GM23338 (cell line): Measurements from ENCODE around the gene FOXL1. TPM values are rescaled to one million over a fixed set of nuclear protein-coding genes. Genes with fewer than 3 reads are reported as not detected.

Experiments used
- CREB1 ChIP-seq: fragments of 250-450 bp; sonication (Bioruptor Pico); IDR thresholded peaks from 2 replicates; pipeline ENCODE4 v1.5.0; 2020; ENCODE audit warnings: low read depth, mild to moderate bottlenecking, moderate library complexity
- EZH2 ChIP-seq: fragments of 200-600 bp; sonication (generic); IDR thresholded peaks from one replicate; pipeline ENCODE4 v1.8.0; 2017; ENCODE audit warnings: antibody characterized with exemption, mild to moderate bottlenecking, low read depth; ENCODE audit not compliant: unreplicated experiment
- EZH2phosphoT487 ChIP-seq: fragments of 200-600 bp; sonication (generic); IDR thresholded peaks from one replicate; pipeline ENCODE4 v1.8.1; 2018; ENCODE audit warnings: antibody characterized with exemption; ENCODE audit not compliant: unreplicated experiment
- JUNB ChIP-seq: IDR thresholded peaks from one replicate; pipeline ENCODE4 v1.6.1; 2016; ENCODE audit warnings: antibody characterized with exemption; ENCODE audit not compliant: unreplicated experiment
- STAT1 ChIP-seq: IDR thresholded peaks from one replicate; pipeline ENCODE4 v1.6.1; 2016; ENCODE audit warnings: antibody characterized with exemption; ENCODE audit not compliant: unreplicated experiment
- ZNF114 ChIP-seq: fragments of 250-450 bp; sonication (Bioruptor Pico); IDR thresholded peaks from 2 replicates; pipeline ENCODE4 v1.5.0; 2020; ENCODE audit warnings: mild to moderate bottlenecking, moderate library complexity
- ZNF331 ChIP-seq: fragments of 250-450 bp; sonication (Bioruptor Pico); IDR thresholded peaks from 2 replicates; pipeline ENCODE4 v1.5.0; 2020; ENCODE audit warnings: low read depth, mild to moderate bottlenecking, moderate library complexity
- polyA plus RNA-seq: library from polyadenylated mRNA; unstranded; fragments of >200 nt; fragmentation: Nextera tagmentation; extraction: Ambion mirVana; gene quantifications from 2 replicates; pipeline ENCODE4 v1.2.1, GENCODE V29; 2016
- total RNA-seq: library from RNA; depleted of rRNA; stranded (reverse); fragments of >200 nt; shearing (Covaris generic); gene quantifications from 2 replicates; pipeline ENCODE4 v1.2.3, GENCODE V29; 2014
- TF ChIP-seq, protein P1 (sequence below): fragments of 250-450 bp; sonication (Bioruptor Pico); IDR thresholded peaks from 2 replicates; pipeline ENCODE4 v1.5.0; 2020; ENCODE audit warnings: mild to moderate bottlenecking, moderate library complexity
- TF ChIP-seq, protein P2 (sequence below): IDR thresholded peaks from one replicate; pipeline ENCODE4 v1.6.1; 2018; ENCODE audit warnings: antibody characterized with exemption; ENCODE audit not compliant: unreplicated experiment
- TF ChIP-seq, protein P3 (sequence below), 2 experiments: fragments of 200-600 bp in 1 of 2; sonication (generic) in 1 of 2; conservative IDR thresholded peaks; 2 replicates each; pipeline versions ENCODE4 v1.5.1 to v1.6.1; 2016 to 2017; ENCODE audit warnings: antibody characterized with exemption in 2 of 2, low read depth in 2 of 2, mild to moderate bottlenecking in 2 of 2, moderate library complexity in 1 of 2

The FOXL1 gene
- total and polyA plus RNA-seq, 2 experiments from 2014 or later = 0.31 TPM; not detected in 1

DNA sequence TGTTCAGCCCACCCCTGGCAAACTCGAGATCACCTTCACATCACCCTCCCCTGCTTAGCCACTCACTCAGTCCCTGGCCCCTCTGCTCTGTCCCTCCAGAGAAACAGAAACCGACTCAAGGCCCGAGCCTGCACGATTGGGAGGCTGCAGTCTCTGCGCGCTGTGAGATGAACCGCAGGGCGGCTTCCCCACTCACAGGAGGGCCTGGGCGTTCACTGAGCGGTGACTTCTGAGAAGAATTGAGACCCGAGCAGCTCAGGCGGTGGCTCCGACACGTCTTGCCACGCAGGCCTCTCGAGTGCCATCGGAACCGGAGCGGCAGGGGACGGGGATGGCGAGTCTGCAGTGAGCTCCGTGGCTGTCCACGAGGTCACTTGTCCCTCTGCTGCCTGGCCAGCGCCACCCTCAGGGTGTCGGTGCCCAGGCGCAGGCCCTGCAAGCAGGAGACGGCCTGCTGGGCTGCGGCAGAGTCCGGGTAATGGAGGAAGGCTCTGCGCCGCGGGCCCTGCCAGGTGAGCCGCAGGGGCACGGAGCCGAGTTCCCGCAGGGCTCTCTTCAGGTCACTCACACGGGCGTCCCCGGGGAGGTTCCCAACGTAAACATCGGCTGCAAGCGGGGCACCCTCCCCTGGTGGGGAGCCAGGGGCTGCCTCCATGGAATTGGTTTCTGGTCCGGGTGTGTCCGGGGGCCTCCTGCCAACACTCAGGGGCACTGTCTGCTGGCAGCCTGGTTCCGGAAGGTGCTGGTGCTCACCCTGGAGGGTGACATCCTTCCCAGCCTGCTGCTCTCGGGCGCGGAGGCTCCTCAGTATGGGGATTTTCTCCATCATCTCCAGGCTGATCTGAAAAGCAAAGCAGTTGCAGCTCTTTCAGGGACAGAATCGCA is 46.5 kb upstream of the FOXL1 start (continued):
- TF ChIP-seq, protein P1, sequence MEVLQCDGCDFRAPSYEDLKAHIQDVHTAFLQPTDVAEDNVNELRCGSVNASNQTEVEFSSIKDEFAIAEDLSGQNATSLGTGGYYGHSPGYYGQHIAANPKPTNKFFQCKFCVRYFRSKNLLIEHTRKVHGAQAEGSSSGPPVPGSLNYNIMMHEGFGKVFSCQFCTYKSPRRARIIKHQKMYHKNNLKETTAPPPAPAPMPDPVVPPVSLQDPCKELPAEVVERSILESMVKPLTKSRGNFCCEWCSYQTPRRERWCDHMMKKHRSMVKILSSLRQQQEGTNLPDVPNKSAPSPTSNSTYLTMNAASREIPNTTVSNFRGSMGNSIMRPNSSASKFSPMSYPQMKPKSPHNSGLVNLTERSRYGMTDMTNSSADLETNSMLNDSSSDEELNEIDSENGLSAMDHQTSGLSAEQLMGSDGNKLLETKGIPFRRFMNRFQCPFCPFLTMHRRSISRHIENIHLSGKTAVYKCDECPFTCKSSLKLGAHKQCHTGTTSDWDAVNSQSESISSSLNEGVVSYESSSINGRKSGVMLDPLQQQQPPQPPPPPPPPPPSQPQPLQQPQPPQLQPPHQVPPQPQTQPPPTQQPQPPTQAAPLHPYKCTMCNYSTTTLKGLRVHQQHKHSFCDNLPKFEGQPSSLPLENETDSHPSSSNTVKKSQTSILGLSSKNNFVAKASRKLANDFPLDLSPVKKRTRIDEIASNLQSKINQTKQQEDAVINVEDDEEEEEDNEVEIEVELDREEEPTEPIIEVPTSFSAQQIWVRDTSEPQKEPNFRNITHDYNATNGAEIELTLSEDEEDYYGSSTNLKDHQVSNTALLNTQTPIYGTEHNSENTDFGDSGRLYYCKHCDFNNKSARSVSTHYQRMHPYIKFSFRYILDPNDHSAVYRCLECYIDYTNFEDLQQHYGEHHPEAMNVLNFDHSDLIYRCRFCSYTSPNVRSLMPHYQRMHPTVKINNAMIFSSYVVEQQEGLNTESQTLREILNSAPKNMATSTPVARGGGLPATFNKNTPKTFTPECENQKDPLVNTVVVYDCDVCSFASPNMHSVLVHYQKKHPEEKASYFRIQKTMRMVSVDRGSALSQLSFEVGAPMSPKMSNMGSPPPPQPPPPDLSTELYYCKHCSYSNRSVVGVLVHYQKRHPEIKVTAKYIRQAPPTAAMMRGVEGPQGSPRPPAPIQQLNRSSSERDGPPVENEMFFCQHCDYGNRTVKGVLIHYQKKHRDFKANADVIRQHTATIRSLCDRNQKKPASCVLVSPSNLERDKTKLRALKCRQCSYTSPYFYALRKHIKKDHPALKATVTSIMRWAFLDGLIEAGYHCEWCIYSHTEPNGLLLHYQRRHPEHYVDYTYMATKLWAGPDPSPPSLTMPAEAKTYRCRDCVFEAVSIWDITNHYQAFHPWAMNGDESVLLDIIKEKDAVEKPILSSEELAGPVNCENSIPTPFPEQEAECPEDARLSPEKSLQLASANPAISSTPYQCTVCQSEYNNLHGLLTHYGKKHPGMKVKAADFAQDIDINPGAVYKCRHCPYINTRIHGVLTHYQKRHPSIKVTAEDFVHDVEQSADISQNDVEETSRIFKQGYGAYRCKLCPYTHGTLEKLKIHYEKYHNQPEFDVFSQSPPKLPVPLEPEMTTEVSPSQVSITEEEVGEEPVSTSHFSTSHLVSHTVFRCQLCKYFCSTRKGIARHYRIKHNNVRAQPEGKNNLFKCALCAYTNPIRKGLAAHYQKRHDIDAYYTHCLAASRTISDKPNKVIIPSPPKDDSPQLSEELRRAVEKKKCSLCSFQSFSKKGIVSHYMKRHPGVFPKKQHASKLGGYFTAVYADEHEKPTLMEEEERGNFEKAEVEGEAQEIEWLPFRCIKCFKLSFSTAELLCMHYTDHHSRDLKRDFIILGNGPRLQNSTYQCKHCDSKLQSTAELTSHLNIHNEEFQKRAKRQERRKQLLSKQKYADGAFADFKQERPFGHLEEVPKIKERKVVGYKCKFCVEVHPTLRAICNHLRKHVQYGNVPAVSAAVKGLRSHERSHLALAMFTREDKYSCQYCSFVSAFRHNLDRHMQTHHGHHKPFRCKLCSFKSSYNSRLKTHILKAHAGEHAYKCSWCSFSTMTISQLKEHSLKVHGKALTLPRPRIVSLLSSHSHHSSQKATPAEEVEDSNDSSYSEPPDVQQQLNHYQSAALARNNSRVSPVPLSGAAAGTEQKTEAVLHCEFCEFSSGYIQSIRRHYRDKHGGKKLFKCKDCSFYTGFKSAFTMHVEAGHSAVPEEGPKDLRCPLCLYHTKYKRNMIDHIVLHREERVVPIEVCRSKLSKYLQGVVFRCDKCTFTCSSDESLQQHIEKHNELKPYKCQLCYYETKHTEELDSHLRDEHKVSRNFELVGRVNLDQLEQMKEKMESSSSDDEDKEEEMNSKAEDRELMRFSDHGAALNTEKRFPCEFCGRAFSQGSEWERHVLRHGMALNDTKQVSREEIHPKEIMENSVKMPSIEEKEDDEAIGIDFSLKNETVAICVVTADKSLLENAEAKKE (CRISPR knock-in tag) = no peak
- no peak for TF ChIP-seq STAT1
- TF ChIP-seq, protein P2, sequence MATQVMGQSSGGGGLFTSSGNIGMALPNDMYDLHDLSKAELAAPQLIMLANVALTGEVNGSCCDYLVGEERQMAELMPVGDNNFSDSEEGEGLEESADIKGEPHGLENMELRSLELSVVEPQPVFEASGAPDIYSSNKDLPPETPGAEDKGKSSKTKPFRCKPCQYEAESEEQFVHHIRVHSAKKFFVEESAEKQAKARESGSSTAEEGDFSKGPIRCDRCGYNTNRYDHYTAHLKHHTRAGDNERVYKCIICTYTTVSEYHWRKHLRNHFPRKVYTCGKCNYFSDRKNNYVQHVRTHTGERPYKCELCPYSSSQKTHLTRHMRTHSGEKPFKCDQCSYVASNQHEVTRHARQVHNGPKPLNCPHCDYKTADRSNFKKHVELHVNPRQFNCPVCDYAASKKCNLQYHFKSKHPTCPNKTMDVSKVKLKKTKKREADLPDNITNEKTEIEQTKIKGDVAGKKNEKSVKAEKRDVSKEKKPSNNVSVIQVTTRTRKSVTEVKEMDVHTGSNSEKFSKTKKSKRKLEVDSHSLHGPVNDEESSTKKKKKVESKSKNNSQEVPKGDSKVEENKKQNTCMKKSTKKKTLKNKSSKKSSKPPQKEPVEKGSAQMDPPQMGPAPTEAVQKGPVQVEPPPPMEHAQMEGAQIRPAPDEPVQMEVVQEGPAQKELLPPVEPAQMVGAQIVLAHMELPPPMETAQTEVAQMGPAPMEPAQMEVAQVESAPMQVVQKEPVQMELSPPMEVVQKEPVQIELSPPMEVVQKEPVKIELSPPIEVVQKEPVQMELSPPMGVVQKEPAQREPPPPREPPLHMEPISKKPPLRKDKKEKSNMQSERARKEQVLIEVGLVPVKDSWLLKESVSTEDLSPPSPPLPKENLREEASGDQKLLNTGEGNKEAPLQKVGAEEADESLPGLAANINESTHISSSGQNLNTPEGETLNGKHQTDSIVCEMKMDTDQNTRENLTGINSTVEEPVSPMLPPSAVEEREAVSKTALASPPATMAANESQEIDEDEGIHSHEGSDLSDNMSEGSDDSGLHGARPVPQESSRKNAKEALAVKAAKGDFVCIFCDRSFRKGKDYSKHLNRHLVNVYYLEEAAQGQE = no peak
- no peak for TF ChIP-seq EZH2phosphoT487
- TF ChIP-seq, protein P3, sequence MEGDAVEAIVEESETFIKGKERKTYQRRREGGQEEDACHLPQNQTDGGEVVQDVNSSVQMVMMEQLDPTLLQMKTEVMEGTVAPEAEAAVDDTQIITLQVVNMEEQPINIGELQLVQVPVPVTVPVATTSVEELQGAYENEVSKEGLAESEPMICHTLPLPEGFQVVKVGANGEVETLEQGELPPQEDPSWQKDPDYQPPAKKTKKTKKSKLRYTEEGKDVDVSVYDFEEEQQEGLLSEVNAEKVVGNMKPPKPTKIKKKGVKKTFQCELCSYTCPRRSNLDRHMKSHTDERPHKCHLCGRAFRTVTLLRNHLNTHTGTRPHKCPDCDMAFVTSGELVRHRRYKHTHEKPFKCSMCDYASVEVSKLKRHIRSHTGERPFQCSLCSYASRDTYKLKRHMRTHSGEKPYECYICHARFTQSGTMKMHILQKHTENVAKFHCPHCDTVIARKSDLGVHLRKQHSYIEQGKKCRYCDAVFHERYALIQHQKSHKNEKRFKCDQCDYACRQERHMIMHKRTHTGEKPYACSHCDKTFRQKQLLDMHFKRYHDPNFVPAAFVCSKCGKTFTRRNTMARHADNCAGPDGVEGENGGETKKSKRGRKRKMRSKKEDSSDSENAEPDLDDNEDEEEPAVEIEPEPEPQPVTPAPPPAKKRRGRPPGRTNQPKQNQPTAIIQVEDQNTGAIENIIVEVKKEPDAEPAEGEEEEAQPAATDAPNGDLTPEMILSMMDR (conservative IDR thresholded peaks at IDR 0.05; ENCODE audit: low read depth in 2 of 2) = no peak
- no peak for TF ChIP-seq ZNF114 (CRISPR knock-in tag)
- no peak for TF ChIP-seq EZH2
- TF ChIP-seq ZNF331 (CRISPR knock-in tag) = no peak
- TF ChIP-seq CREB1 (CRISPR knock-in tag) = no peak
- TF ChIP-seq JUNB = no peak
